GM21526 (cell line): ENCODE data around the gene UGT2B15.
"Not testable (repeated sequence)": the region's sequence is repeated elsewhere in the genome, so short reads cannot be mapped to it uniquely, and the experiment has no call there.

ENCODE experiments used
- ATAC-seq: cut with Tn5 transposase; IDR thresholded peaks from one replicate; pipeline ENCODE4 v1.9.1; 2021; ENCODE audit warnings: moderate library complexity; ENCODE audit not compliant: unreplicated experiment, low FRiP score

The UGT2B15 gene

GRCh38 chr4:68657022-68657594 is 13.3 kb downstream of the UGT2B15 start:
- peak; percentile 64 for ATAC-seq

GRCh38 chr4:68656445-68656973 is 13.9 kb downstream of the UGT2B15 start:
- ATAC-seq = peak; percentile 54

GRCh38 chr4:68655764-68656444 is 14.5 kb downstream of the UGT2B15 start:
- peak; percentile 13 for ATAC-seq

- no peak for ATAC-seq
Observed at GRCh38 chr4:68654946-68655721, 15.3 kb downstream of the UGT2B15 start.

- no peak for ATAC-seq
Observed at GRCh38 chr4:68651932-68652331, 18.5 kb downstream of the UGT2B15 start.

- ATAC-seq = no peak
Observed at GRCh38 chr4:68630371-68630770, 40.1 kb downstream of the UGT2B15 start.

- ATAC-seq = not testable (repeated sequence)
Observed at GRCh38 chr4:68622731-68623130, 47.7 kb downstream of the UGT2B15 start.

GRCh38 chr4:68617003-68617698 is 53.3 kb downstream of the UGT2B15 start:
- ATAC-seq = no peak

- no peak for ATAC-seq
Observed at GRCh38 chr4:68615699-68616422, 54.6 kb downstream of the UGT2B15 start.

GRCh38 chr4:68613752-68614151 is 56.7 kb downstream of the UGT2B15 start:
- no peak for ATAC-seq

GRCh38 chr4:68606240-68606639 is 64.2 kb downstream of the UGT2B15 start:
- no peak for ATAC-seq

GRCh38 chr4:68599150-68599549 is 71.3 kb downstream of the UGT2B15 start:
- ATAC-seq = no peak

GRCh38 chr4:68597482-68597881 is 73.0 kb downstream of the UGT2B15 start:
- no peak for ATAC-seq
